ENCODE results near the gene NMU.
A peak's percentile ranks its signal among the peaks of the same experiment; 100 is the strongest.
"Not testable (repeated sequence)": the region's sequence is repeated elsewhere in the genome, so short reads cannot be mapped to it uniquely, and the experiment has no call there.

Gene NMU

GRCh38 chr4:55561889-55562288, 74.2 kb downstream of the NMU start:
- DNase-seq (ENCODE audit: low spot score), result peak; percentile 69
- no peak for TF ChIP-seq CTCF (IDR thresholded peaks at IDR 0.05; ENCODE audit: extremely low read depth, missing control alignments)

GRCh38 chr4:55560096-55560495, 76.0 kb downstream of the NMU start:
- no peak for DNase-seq (ENCODE audit: low spot score)
- TF ChIP-seq CTCF (IDR thresholded peaks at IDR 0.05; ENCODE audit: extremely low read depth, missing control alignments), result no peak

DNA sequence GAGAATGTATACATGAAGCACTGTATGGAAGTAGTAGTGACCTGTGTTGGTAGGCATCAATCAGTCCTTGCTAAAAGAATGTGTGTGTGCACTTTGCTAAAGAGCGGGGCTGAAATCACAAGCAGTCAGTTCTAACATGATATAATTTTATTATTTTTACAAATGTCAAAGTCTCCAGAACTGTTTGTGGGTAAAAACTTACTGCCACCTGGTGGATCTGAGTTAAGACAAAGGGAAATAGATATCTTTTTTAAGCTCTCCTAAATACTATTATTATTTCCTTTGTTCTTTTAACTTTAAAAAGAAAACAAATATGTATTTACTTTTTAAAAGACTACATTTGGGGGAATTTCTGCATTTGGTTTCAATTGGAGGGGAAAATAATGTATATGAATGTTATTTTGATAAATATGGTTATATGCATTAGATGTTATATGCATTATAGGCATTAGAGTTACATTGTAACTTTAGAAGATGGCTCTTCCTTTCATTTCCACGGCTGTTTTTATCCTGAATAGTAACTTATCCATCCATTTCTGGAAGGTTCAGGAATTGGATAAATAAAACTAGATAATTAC, 81.6 kb downstream of the NMU start:
- peak; percentile 31 for DNase-seq (ENCODE audit: low spot score)

GRCh38 chr4:55553441-55554201, 82.5 kb downstream of the NMU start:
- DNase-seq (ENCODE audit: low spot score), result no peak
- TF ChIP-seq CTCF (IDR thresholded peaks at IDR 0.05; ENCODE audit: extremely low read depth, missing control alignments), result no peak

More for the DNA sequence above, 81.6 kb downstream of the NMU start:
- TF ChIP-seq CTCF (IDR thresholded peaks at IDR 0.05; ENCODE audit: extremely low read depth, missing control alignments), result no peak

- not testable (repeated sequence) for DNase-seq (ENCODE audit: low spot score)
Measured at GRCh38 chr4:55551964-55552363, 84.1 kb downstream of the NMU start.

DNA sequence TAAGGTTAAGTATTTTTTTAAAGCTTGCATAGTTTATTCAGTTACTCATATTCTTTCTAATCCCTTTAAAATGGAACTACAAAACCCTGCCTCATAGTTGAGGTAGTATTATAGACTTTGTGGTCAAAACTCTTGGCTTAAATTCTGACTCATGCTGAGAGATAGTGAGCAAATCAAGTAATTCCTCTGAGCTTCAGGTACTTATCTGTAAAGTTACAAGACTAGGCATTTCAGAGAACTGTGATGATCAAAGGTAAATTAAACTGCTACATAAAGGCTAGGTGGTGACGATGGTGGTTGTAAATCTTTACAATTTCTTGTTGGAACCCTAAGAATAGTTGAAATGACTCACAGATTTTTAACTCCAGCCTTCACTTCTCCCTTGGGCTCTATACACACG, 86.2 kb downstream of the NMU start:
- no peak for TF ChIP-seq CTCF (IDR thresholded peaks at IDR 0.05; ENCODE audit: extremely low read depth, missing control alignments)
- DNase-seq (ENCODE audit: low spot score), result no peak

DNA sequence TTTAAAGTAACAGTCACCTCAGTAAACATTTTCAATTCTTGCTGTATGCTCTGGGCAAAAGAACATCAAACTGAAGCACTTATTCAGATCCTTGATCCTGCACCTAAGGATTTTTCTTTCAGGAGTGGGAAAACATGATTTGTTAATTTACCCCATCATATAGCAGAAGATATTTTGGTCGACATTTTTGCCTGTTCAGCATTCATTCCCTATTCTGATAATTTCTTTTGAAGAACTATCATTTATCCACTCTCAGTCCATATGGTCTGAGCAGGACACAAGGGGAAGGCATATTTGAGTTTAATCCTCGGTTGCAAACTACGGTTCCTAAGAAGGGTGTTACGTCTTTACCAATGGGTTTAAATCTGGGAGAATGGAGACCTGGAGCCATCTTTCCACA, 88.2 kb downstream of the NMU start:
- no peak for TF ChIP-seq CTCF (IDR thresholded peaks at IDR 0.05; ENCODE audit: extremely low read depth, missing control alignments)
- DNase-seq (ENCODE audit: low spot score), result no peak

- no peak for TF ChIP-seq CTCF (IDR thresholded peaks at IDR 0.05; ENCODE audit: extremely low read depth, missing control alignments)
- no peak for DNase-seq (ENCODE audit: low spot score)
Measured at GRCh38 chr4:55547466-55547770, 88.7 kb downstream of the NMU start.
